ENCODE measurements around the gene TRIM42.

- TF ChIP-seq TCF4 (CRISPR knock-in tag; IDR thresholded peaks at IDR 0.05; ENCODE audit: borderline replicate concordance), result no peak
- no peak for TF ChIP-seq ZFP30 (CRISPR knock-in tag; IDR thresholded peaks at IDR 0.05)
- TF ChIP-seq CSRNP3 (CRISPR knock-in tag; IDR thresholded peaks at IDR 0.05), result no peak
- TF ChIP-seq ZFP3 (CRISPR knock-in tag; IDR thresholded peaks at IDR 0.05), result no peak
Observed at GRCh38 chr3:140630866-140631265, 47.0 kb upstream of the TRIM42 start.

Data from SK-N-SH treated with all-trans-retinoic acid at 6 μM for 48 hours (cell line).